ENCODE measurements around the gene TSEN54.
"Not testable (repeated sequence)": the region's sequence is repeated elsewhere in the genome, so short reads cannot be mapped to it uniquely, and the experiment has no call there.

TSEN54 gene

GRCh38 chr17:75505640-75506039, 10.7 kb upstream of the TSEN54 start:
- no peak for DNase-seq

DNA sequence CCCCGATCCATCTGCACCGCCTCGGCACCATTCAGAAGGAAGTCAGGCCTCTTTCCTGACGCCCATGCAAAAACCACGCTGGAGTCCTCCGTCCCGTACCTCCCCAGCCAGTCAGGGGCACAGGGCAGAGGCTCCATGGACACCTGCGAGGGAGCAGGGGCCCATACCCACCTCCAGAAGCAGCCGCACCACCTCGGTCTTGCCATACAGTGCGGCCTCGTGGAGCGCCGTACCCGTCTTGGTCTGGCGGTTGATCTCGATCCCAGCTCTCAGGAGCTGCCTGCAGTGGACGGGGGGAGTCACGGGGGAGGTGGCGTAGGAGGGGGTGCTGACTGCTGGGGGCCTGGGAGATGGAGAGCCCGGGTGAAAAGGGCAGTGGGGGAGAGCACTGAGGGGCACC, 10.2 kb upstream of the TSEN54 start:
- no peak for DNase-seq

- no peak for DNase-seq
Measured at GRCh38 chr17:75506888-75507287, 9.4 kb upstream of the TSEN54 start.

DNA sequence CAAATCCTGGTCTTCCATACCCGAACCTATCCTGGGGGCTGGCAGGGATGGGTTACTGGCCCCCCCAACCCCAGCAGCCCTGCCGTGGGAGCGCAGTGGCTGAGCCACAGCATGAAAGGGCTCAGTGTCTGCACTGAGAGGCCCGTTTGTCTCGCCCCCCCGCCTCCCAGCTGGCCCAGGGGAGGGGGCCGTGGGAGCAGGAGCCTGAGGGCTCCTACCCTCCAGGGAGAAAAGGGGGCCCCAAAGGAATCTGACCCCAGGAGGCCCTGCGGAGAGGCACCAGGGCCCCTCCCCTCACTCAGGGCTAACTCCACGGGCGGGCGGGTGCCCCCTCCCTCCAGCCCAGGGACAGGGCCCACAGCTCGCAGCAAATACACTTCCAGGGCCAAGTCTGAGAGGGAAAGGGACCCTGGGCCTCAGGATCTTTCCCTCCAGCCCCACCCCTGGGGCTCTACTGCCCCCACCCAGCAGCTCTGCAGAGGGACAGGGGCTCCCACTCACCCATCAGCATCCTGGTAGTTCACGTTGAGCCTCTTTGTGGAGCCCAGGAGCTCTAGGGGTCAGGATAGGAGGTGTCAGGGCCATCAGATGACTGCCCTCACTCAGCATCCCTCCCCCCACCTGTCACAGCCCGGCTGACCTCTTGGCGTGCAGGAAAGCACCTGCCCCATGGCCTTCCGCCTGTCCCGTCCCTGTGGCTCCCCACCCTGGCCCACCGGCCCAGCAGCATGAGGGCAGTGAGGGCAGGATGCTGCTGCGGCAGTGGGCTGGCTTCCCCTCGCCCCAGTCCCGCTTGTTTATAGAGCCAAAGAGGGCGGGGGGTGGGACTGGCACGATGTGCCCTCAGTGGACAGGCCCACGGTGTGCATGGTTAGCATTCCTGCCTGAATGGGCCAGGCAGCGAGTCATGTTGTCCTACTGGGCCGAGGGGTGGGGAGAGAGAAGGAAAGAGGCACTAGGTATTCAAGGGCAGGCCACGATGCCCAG, 8.3 kb upstream of the TSEN54 start:
- no peak for DNase-seq

- DNase-seq, result no peak
Measured at GRCh38 chr17:75508931-75509361, 7.4 kb upstream of the TSEN54 start.

DNA sequence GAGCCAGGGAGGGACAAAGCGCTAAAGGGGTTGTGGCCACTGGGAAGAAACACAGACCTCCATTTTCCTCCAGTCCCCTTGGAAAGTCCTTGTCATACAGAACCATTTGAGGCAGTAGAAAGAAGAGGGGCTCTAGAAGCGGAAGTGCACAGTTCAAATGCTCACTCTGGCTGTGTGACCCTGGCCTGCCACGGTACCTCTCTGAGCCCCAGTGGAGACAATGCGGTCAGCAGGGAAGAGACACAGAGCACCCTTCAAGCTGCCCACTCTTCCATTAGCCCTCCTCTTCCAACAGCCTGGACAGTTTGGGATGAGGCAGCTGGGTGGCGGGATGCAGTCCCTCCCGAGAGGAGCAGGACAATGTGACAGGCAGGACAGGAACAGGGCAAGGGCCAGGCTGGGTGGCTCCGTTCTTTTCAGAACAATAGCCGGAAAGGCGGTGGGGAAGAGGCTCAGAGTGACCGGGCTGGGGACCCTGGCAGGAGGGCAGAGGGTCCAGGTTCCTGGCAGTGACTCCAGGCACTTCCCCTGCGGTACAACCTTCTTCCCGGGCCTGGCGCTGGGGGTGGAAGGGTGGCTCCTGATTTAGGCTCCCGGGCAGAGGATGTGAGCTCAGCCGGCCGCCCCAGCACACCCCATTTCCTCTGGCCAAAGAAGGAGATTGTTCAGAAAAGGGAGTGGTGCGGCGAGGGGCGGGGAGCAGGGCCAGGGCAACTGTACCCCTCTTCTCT, 6.6 kb upstream of the TSEN54 start:
- no peak for DNase-seq

DNA sequence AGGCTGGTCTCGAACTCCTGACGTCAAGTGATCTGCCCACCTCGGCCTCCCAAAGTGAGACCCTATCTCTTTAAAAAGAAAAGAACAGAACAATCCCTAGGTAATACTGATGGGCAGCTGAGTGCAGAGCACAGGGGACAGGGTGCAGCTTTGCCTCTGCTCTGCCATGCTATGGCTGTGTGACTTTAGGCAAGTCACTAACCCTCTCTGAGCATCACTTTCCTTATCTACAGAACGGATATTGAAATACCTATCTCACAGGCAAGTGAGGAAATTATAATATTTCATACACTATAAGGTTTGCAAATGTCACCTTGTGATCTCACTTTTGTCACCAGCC, 5.1 kb upstream of the TSEN54 start:
- no peak for DNase-seq

GRCh38 chr17:75511610-75512575, 4.4 kb upstream of the TSEN54 start:
- no peak for DNase-seq

DNA sequence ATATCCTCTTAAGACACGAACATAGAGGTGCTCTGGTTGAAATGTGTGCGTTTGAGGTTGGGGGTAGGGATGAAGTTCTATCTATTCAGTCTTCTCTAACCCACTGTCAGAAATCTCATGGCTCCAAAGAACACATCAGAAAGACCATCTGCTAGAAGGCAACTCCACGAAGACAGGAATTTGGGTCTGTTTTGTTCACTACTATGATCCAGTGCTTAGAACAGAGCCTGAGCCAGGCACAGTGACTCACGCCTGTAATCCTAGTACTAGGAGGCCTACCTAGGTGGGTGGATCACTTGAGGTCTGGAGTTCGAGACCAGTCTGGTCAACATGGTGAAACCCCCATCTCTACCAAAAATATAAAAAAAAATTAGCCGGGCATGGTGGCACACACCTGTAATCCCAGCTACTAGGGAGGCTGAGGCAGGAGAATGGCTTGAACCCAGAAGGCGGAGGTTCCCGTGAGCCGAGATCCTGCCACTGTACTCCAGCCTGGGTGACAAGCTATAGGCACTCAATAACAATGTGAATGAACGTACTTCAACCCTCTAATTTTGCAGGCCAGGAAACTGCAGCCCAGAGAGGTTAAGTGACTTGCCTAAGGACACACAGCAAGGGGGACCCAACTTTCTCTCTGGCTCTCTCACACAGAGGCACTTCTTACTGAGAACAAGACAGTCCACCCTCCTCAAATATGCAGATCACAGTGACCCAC, 3.2 kb upstream of the TSEN54 start:
- no peak for DNase-seq

DNA sequence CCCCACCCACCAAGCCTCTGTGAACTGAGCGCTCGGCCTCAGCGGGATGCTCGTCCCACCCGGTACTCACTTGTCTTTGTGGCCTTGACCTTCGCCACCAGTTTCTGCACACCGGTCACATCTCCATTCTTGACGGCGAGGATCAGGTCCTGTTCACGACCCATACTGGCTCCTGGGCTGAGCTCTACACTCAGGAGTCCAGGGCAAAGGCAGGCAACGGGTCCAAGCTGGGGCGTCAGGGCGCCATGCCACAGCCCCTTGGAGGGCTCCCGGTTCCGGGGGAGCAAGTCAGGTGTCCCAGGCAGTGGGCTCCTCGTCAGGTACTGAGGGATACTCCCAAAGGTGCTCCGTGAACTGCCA, 2.7 kb upstream of the TSEN54 start:
- no peak for DNase-seq

DNA sequence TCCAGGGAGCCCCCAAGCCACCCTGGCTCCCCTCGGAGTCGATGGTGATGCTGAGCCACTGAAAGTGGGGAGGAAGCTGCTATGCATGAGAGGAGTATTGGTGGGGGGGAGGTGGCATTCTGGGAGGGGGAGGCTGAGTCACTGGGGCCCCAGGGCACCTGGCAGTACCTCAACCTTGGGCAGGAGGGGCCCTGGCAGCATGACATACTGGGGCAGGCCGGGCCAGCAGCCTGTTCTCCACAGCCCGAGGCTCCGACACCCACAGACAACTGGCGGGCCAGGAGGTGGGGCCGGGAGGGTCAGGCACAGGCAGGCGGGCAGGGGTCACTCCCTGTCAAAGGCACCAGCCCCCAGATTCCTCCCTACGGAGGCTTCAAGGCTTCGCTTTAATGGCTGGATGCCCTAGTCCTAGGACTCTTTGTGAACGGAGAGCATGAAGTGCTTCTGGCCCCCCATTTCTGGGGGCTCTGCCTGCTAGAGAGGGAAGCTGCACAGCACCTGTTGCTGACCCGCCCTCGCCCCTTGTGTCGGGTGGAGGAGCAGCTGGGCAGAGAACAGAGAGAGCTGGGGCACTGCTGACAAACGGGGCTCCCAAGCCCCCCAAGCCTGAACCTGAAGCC, 1.9 kb upstream of the TSEN54 start:
- no peak for DNase-seq

DNA sequence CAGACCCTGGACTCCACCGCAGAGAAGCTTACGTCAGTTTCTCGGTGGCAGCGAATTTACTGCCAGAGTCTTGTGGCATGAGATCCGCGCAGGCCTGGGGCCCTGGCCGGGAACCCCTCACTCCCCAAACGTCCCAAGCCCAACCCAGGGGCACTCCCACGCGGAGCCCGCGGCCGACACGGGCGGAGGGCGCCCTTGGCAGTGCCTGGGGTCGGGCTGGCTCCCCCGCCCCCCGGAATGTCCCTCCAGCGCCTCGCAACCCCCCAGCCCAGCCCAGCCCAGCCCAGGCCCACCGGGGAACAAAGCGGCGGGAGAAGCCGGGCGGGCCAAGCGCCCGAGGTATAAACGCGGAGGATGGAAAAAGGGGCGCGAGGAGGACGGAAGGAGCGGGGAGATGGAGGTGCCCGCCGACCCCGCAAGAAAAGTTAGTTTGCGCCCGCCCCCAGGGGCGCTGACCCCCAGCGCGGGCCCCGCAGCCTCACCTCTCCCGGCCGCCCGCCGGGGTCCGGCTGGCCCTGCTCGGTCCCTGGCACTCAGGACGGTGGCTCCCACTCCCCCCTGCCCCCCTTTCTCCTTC, 1.3 kb upstream of the TSEN54 start:
- DNase-seq, result no peak

DNA sequence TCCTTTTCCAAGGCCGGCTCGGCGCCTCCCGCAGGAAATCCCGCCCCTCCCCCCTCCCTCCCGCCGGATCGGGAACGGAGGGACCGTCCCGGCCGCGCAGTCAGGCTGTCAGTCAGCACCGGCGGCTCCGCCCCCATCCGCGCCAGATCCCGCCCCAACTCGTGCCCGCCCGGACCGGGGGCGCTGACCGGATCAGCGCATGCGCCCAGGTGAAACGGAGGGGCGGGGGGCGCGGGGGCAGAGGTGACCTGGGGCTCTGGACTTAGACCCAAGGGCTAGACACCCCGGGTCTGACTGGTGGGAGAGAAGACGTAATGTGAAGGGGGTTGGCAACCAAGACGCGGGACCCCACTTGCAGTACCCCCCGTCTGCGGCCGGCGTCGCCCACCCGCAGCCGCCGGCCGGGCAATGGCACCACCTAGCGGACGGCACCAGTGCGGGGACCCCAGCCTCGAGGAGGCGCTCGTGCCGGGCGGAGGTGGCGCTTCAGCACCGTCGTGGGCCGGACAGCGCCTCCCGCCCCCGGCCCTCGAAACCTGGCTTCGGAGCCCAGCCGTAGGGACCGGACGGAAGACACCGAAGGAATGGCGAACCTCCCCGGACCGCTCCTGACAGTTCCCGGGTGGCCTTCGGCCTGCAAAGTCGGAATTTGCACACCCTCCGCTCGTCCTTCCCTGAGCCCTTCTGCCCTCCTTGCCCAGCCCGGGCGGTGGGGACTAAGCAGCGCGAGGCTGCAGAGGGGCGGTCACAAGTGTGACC, 653 bp upstream of the TSEN54 start, which contains the start of gene CASKIN2:
Gene CASKIN2 (minus strand): TSS at position 42 of the 759 bp plus-strand sequence. CDS start 1,733 bp downstream, outside the sequence.
- DNase-seq, result peak; percentile 85

DNA sequence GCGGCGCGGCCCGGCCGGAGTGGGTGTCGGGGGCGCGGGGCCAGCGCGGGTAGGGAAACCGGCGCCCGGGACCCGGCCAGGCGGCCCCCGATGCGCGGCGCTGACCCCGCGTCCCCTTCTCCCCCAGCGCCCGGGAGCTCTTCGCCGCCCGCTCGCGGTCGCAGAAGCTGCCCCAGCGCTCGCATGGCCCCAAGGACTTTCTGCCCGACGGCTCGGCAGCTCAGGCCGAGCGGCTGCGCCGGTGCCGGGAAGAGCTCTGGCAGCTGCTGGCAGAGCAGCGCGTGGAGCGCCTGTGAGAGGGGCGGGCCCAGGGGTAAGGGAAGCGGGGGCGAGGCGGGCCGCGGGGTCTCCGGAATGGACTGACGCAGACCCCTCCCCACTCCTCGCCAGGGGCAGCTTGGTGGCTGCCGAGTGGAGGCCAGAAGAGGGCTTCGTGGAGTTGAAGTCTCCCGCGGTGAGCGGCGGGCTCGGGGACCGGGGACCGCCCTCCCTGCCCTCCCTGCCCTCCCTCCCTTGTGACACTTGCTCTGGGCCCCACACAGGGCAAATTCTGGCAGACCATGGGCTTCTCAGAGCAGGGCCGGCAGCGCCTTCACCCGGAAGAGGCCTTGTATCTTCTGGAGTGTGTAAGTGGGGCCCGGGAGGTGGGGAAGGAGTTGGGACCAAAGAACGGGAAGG, 430 bp downstream of the TSEN54 start:
- DNase-seq, result peak; percentile 40

- no peak for DNase-seq
Measured at GRCh38 chr17:75517297-75517865, 1.1 kb downstream of the TSEN54 start.

DNA sequence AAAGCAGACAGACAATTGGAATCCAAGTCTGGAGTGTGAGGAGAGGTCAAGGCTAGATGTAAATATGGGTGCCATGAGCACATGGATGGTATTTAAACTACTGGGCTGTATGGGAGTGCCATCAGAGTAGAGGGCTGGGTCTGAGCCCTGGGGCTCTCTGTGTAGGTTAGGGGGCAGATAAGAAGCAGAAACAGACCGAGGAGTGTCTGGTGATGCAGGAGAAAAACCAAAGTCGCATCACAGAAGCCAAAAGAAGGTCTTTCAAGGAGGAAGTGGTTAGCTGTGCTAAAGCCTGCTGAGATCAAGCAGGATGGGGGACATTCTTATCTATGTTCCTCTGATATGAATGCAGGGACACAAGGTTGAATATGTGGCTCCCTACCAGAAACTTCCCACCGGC, 1.9 kb downstream of the TSEN54 start:
- no peak for DNase-seq

- DNase-seq, result no peak
Measured at GRCh38 chr17:75518983-75519537, 2.7 kb downstream of the TSEN54 start.

DNA sequence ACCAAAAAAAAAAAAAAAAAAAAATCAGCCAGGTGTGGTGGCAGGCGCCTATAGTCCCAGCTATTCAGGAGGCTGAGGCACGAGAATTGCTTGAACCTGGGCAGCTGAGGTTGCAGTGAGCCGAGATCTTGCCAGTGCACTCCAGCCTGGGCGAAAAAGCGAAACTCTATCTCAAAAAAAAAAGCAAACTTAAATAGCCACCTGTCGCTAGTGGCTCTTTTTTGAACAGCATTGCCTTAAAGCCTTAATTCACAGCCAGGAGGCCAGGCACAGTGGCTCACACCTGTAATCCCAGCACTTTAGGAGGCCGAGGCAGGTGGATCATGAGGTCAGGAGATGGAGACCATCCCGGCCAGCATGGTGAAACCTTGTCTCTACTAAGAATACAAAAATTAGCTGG, 4.1 kb downstream of the TSEN54 start:
- not testable (repeated sequence) for DNase-seq

- no peak for DNase-seq
Measured at GRCh38 chr17:75521290-75521689, 5.0 kb downstream of the TSEN54 start.
